Gastrocnemius medialis (tissue), 4 donors: ENCODE measurements around the gene KRAS. TPM values are rescaled to one million over a fixed set of nuclear protein-coding genes. Genes with fewer than 3 reads are reported as not detected.

ENCODE experiments used
- ATAC-seq, 2 donors: fragments of 150-250 bp; one replicate each; pipeline ENCODE4 v1.9.1; 2016
- DNase-seq, 2 donors: peaks; one replicate each; pipeline ENCODE4 v3.0.0-alpha.2; 2019
- H3K27ac ChIP-seq, 4 donors: fragments of 200-600 bp; sonication (generic); 1 replicate in 1 of 4; 2 replicates in 3 of 4; pipeline ENCODE4 v1.5.1; 2016 to 2018; ENCODE audit warnings: mild to moderate bottlenecking in 2 of 4, moderate library complexity in 1 of 4
- H3K27me3 ChIP-seq, 3 donors: fragments of 200-600 bp; sonication (generic) in 2 of 3; 1 replicate in 1 of 3; 2 replicates in 2 of 3; pipeline versions ENCODE4 v1.5.1 to v1.6.0; 2016 to 2019; ENCODE audit warnings: mild to moderate bottlenecking in 1 of 3, moderate library complexity in 1 of 3
- H3K36me3 ChIP-seq, 2 donors: fragments of 200-600 bp; sonication (generic) in 1 of 2; one replicate each; pipeline ENCODE4 v1.5.1; 2017 to 2018
- H3K4me1 ChIP-seq, 2 donors: fragments of 200-600 bp; sonication (generic) in 1 of 2; one replicate each; pipeline ENCODE4 v1.5.1; 2016 to 2017; ENCODE audit warnings: mild to moderate bottlenecking in 2 of 2
- H3K4me3 ChIP-seq, 4 donors: fragments of 200-600 bp; sonication (generic) in 3 of 4; 1 replicate in 1 of 4; 2 replicates in 3 of 4; pipeline ENCODE4 v1.5.1; 2016 to 2019; ENCODE audit warnings: mild to moderate bottlenecking in 2 of 4
- H3K9me3 ChIP-seq, 3 donors: fragments of 200-600 bp; sonication (generic) in 2 of 3; 1 replicate in 1 of 3; 2 replicates in 2 of 3; pipeline ENCODE4 v1.5.1; 2016 to 2019
- POLR2A ChIP-seq, 2 donors: fragments of 450-650 bp; IDR thresholded peaks; one replicate each; pipeline ENCODE4 v1.6.1; 2017; ENCODE audit warnings: antibody characterized with exemption in 2 of 2, mild to moderate bottlenecking in 2 of 2, moderate library complexity in 2 of 2
- in situ Hi-C, 4 donors: fragments of 200-750 bp; cut with MboI; loops; one replicate each; pipeline versions ENCODE4 v1.15.0 to v1.8.0; 2017; ENCODE audit warnings: low sequenced_read_pairs in 4 of 4
- intact Hi-C: fragments of 100-400 bp; cut with DNase I; formaldehyde crosslinking; loops from one replicate; pipeline ENCODE4 v1.15.1; 2023; ENCODE audit warnings: low total_unique reads
- total RNA-seq, 4 donors: library from RNA; depleted of rRNA; stranded (reverse); fragments of >200 nt; gene quantifications; one replicate each; pipeline versions ENCODE4 v1.1.0 to v1.2.3, GENCODE V29; 2016
- TF ChIP-seq, protein P1 (sequence below), 5 experiments: fragments of 450-650 bp in 3 of 5; fragments of 200-600 bp in 2 of 5; sonication (generic) in 2 of 5; IDR thresholded peaks in 4 of 5; conservative IDR thresholded peaks in 1 of 5; 1 replicate in 4 of 5; 2 replicates in 1 of 5; pipeline ENCODE4 v1.5.1; 2016 to 2019; ENCODE audit warnings: antibody characterized with exemption in 5 of 5, mild to moderate bottlenecking in 3 of 5, moderate library complexity in 3 of 5

KRAS gene
- total RNA-seq, 4 donors from 2014 or later = 7.0 to 9.5 (median 8.0) TPM

DNA sequence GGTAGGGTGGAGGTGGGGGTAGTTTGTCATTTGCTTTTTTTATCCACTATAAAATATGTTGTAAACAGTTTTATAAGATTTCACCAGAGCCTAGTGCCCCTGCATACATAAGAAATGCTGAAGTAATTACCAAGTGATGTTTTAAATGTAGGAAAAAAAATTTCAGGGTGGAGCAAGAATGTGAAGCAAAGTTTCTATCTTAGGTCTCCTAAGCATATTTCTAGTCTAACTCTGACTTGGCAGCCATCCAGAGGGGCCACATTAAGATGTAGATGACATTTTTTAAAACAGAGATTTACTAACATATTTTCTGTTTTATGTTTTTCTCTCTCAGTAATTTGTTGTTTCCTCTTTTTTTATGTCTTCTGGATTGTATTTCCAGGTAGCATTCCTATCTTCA, 15.8 kb upstream of the KRAS start:
- intact Hi-C loops = no loop called here
- no peak for DNase-seq
- Histone ChIP-seq H3K36me3 (no peaks in the 10 kb centered on the region), H3K4me1 (no peaks in the 10 kb centered on the region), H3K27me3 (no peaks in the 10 kb centered on the region), H3K9me3 (no peaks in the 10 kb centered on the region), H3K4me3 (no peak overlapping the region), H3K27ac (no peak overlapping the region)
- TF ChIP-seq, protein P1, sequence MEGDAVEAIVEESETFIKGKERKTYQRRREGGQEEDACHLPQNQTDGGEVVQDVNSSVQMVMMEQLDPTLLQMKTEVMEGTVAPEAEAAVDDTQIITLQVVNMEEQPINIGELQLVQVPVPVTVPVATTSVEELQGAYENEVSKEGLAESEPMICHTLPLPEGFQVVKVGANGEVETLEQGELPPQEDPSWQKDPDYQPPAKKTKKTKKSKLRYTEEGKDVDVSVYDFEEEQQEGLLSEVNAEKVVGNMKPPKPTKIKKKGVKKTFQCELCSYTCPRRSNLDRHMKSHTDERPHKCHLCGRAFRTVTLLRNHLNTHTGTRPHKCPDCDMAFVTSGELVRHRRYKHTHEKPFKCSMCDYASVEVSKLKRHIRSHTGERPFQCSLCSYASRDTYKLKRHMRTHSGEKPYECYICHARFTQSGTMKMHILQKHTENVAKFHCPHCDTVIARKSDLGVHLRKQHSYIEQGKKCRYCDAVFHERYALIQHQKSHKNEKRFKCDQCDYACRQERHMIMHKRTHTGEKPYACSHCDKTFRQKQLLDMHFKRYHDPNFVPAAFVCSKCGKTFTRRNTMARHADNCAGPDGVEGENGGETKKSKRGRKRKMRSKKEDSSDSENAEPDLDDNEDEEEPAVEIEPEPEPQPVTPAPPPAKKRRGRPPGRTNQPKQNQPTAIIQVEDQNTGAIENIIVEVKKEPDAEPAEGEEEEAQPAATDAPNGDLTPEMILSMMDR (IDR thresholded peaks at IDR 0.05 in 4 of 5, conservative IDR thresholded peaks at IDR 0.05 in 1 of 5) = no peak
- TF ChIP-seq POLR2A (IDR thresholded peaks at IDR 0.05) = no peak
- no peak for ATAC-seq
- in situ Hi-C loops = no loop called here

DNA sequence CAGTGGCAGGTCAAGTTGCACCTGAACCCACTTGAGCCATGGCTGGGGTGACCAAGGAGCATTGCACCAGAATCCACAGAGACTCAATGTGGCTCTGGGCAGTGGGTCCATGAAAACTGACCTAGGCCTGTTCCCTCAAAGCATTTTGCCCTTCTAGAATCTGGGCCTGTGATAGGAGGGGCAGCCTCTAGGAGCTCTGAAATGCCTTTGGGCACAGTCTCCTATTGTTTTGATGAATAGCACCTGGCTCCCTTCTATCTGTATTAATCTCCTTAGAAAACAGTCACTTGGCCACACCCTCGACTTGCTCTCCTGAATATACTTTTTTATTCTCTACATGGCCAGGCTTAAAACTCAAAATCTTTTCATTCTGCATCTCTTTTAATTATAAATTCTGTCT, 14.1 kb upstream of the KRAS start:
- Histone ChIP-seq H3K4me3 (no peak overlapping the region), H3K27ac (no peak overlapping the region), H3K27me3 (no peaks in the 10 kb centered on the region), H3K4me1 (no peaks in the 10 kb centered on the region), H3K9me3 (no peaks in the 10 kb centered on the region), H3K36me3 (no peaks in the 10 kb centered on the region)
- TF ChIP-seq, protein P1 (IDR thresholded peaks at IDR 0.05 in 4 of 5, conservative IDR thresholded peaks at IDR 0.05 in 1 of 5) = no peak
- no peak for TF ChIP-seq POLR2A (IDR thresholded peaks at IDR 0.05)
- intact Hi-C loops = no loop called here
- no peak for ATAC-seq
- in situ Hi-C loops = no loop called here
- DNase-seq = no peak

DNA sequence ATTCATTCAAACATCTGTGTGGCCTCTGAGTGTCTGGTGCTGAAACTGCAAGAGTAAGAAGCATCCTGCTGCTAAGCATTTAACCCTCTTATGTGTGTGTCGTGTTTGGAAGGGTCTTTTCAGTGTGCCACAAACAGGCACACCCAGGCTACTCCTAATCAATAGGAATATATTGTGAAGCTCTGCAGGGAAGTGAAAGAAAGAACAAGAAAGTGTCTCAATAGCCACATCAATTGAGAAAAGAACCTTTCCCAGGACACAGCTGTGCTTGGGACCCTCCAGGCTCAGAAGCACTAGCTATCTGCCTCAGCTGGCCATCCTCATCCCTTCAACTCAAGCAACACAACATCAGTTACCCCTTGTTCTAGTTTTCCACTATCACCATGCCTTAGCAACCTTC, 13.4 kb upstream of the KRAS start:
- no peaks in the 10 kb centered on the region for H3K9me3 ChIP-seq
- no peak for ATAC-seq
- no peaks in the 10 kb centered on the region for H3K4me1 ChIP-seq
- no peaks in the 10 kb centered on the region for H3K36me3 ChIP-seq
- no peak for TF ChIP-seq POLR2A (IDR thresholded peaks at IDR 0.05)
- TF ChIP-seq, protein P1 (IDR thresholded peaks at IDR 0.05 in 4 of 5, conservative IDR thresholded peaks at IDR 0.05 in 1 of 5) = no peak
- no peak overlapping the region for H3K27ac ChIP-seq
- intact Hi-C loops = no loop called here
- H3K4me3 ChIP-seq = no peak overlapping the region
- no peak for DNase-seq
- in situ Hi-C loops = no loop called here
- no peaks in the 10 kb centered on the region for H3K27me3 ChIP-seq

DNA sequence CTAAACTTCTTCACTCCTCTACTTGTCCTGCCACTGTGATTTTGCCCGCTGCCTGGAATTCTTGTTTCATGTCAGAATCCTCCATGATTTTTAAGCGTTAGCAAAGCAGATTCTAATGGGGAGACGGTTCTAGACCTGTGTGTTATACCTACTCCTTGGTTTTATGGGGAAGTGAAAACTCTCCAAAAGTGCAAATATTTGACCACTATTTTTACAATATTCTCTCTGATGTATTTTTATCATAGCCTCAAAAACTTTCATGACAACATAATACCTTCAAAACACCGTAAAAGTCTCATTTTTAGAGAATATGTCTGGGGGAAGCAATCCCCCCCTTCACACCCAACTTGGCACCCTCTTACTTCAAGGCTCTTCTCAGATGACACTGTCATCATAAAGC, 12.9 kb upstream of the KRAS start:
- Histone ChIP-seq H3K27ac (no peak overlapping the region), H3K9me3 (no peaks in the 10 kb centered on the region), H3K27me3 (no peaks in the 10 kb centered on the region), H3K36me3 (no peaks in the 10 kb centered on the region), H3K4me3 (no peak overlapping the region), H3K4me1 (no peaks in the 10 kb centered on the region)
- no peak for DNase-seq
- TF ChIP-seq POLR2A (IDR thresholded peaks at IDR 0.05) = no peak
- TF ChIP-seq, protein P1 (IDR thresholded peaks at IDR 0.05 in 4 of 5, conservative IDR thresholded peaks at IDR 0.05 in 1 of 5) = no peak
- in situ Hi-C loops (no loop called here), intact Hi-C loops (no loop called here)
- no peak for ATAC-seq

DNA sequence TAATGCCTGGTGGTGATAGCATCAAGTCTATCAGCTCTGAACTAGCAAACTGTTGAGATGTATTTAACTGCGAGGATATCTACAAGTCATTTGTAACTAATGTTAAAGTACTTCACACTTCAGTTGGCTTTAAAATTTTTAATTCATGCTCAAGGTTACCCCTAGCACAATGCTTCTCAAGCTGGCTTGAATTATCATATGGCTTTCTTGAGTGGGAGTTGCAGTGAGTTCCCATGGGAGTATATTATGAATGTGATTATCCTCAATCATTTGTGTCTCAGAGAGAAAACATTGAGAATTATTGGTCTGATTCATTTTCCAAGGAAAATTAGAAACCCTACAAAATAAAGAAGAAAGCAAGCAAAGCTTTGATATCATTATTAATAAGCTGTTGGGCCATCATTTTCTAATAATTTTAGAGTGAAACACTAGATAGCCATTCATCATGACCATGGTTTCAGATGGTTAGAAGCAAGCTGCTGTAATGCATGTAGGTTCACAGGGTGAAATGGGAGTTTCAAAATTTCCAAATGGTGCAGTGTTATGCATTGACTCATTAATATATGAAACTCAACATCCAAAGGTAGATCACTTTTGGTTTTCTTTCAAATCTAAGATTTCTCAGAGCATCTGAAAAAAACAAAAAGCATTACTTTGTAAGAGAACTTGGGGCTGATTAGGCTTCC, 11.8 kb upstream of the KRAS start:
- Histone ChIP-seq H3K9me3 (no peaks in the 10 kb centered on the region), H3K4me1 (no peaks in the 10 kb centered on the region), H3K4me3 (no peak overlapping the region), H3K36me3 (no peaks in the 10 kb centered on the region), H3K27me3 (no peaks in the 10 kb centered on the region), H3K27ac (no peak overlapping the region)
- in situ Hi-C loops (no loop called here), intact Hi-C loops (no loop called here)
- TF ChIP-seq, protein P1 (IDR thresholded peaks at IDR 0.05 in 4 of 5, conservative IDR thresholded peaks at IDR 0.05 in 1 of 5) = no peak
- TF ChIP-seq POLR2A (IDR thresholded peaks at IDR 0.05) = no peak
- ATAC-seq = no peak
- no peak for DNase-seq
